ENCODE results near the gene TSACC. TPM values are rescaled to one million over a fixed set of nuclear protein-coding genes. Genes with fewer than 3 reads are reported as not detected.

The TSACC gene
- polyA plus RNA-seq, 3 donors = 0.67 TPM; not detected in 2

DNA sequence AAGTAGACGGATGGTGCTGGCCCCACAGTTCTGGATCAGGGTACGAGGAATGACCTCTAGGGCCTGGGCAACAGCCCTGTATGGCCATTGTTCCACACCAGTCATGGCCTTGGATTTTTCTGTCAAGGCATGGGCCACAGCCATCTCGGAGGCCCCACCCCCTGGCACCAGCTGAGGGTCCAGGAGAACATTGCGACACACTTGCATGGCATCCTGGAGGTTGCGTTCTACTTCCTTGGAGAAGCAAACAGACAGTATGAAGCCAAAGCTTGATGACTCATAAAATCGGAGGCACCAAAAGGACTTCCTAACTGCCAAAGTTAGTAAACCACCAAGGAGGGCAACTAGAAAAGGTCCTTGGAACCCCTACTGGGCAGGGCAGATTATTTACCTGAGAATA is 27.4 kb upstream of the TSACC start:
- Mint-ChIP-seq H3K4me1 (peaks cover 13% of the 10 kb centered on the region), H3K9me3 (peaks cover 0 to 5% (median 0%) of the 10 kb centered on the region in 7 donors), H3K36me3 (peaks cover 79 to 99% of the 10 kb centered on the region in 2 donors), H3K4me3 (no peak overlapping the region), H3K27me3 (ENCODE audit: low read depth in 3 of 3) (peaks cover 0 to 1% (median 0%) of the 10 kb centered on the region in 3 donors), H3K27ac (peak overlapping the region in 3 of 7 donors; percentile 2 to 46 (median 24))
- Histone ChIP-seq H3K4me1 (ENCODE audit: control insufficient read depth in 1 of 2, insufficient read depth in 2 of 2, low read length in 2 of 2) (peaks cover 10% of the 10 kb centered on the region in 2 donors), H3K79me2 (ENCODE audit: insufficient read depth, low read length) (no peaks in the 10 kb centered on the region), H3K4me3 (replicated peaks in 1 of 3; ENCODE audit: low read depth in 2 of 3, low read length in 3 of 3) (no peak overlapping the region), H3K4me2 (replicated peaks; ENCODE audit: extremely low read depth, low read length, poor library complexity, severe bottlenecking) (no peak overlapping the region), H3K36me3 (replicated peaks in 1 of 2; ENCODE audit: control insufficient read depth in 1 of 2, insufficient read depth in 2 of 2, low read length in 2 of 2) (peaks cover 74 to 95% of the 10 kb centered on the region in 2 donors), H2AFZ (ENCODE audit: insufficient read depth, low read depth, low read length, poor library complexity, severe bottlenecking) (no peak overlapping the region), H3K27me3 (ENCODE audit: control insufficient read depth in 2 of 2, insufficient read depth in 2 of 2, low read length in 2 of 2) (no peaks in the 10 kb centered on the region), H4K20me1 (ENCODE audit: insufficient read depth, low read length) (no peaks in the 10 kb centered on the region), H3K9me3 (replicated peaks in 1 of 2; ENCODE audit: control insufficient read depth in 1 of 2, insufficient read depth in 1 of 2, low read length in 2 of 2) (no peaks in the 10 kb centered on the region), H3K9ac (ENCODE audit: insufficient read depth, low read length, poor library complexity, severe bottlenecking) (no peak overlapping the region), H3K27ac (ENCODE audit: low read depth in 1 of 2, low read length in 2 of 2) (peak overlapping the region in 1 of 2 donors; percentile 40)
- intact Hi-C loops (cut with micrococcal nuclease) = loop anchor here in 1 of 2 donors (10.0 kb wide), 1 partner anchor 236 kb away; no protein-coding TSS in a partner anchor
- 35% methylated on average over 5 of the region's 6 CpGs for WGBS (ENCODE audit: insufficient coverage)
- no peak for TF ChIP-seq CTCF (IDR thresholded peaks at IDR 0.05)
- peak in 1 of 3 donors; percentile 27 for DNase-seq

DNA sequence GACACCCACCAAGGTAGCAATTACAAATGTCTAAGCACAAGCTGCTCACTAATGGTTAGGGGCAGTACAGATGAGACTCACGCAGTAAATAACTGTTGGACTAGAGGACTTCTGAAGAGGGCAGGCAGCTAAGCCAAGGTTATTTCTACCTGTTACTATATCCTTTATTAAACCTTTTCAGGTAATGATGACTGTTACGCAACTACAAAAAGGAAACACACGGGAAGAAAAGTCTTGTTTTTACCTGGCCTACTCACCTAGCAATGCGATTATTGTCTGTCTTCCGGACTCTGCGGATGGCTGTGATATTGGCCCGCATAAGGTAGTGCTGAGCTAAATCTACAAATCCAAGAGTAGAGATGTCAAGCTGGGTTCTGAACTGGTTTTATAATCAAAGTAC is 21.4 kb upstream of the TSACC start:
- Histone ChIP-seq H2AFZ (ENCODE audit: insufficient read depth, low read depth, low read length, poor library complexity, severe bottlenecking) (no peak overlapping the region), H3K36me3 (replicated peaks in 1 of 2; ENCODE audit: control insufficient read depth in 1 of 2, insufficient read depth in 2 of 2, low read length in 2 of 2) (peaks cover 84 to 100% of the 10 kb centered on the region in 2 donors), H3K27me3 (ENCODE audit: control insufficient read depth in 2 of 2, insufficient read depth in 2 of 2, low read length in 2 of 2) (no peaks in the 10 kb centered on the region), H3K9ac (ENCODE audit: insufficient read depth, low read length, poor library complexity, severe bottlenecking) (no peak overlapping the region), H4K20me1 (ENCODE audit: insufficient read depth, low read length) (peaks cover 12% of the 10 kb centered on the region), H3K27ac (ENCODE audit: low read depth in 1 of 2, low read length in 2 of 2) (no peak overlapping the region), H3K9me3 (replicated peaks in 1 of 2; ENCODE audit: control insufficient read depth in 1 of 2, insufficient read depth in 1 of 2, low read length in 2 of 2) (no peaks in the 10 kb centered on the region), H3K79me2 (ENCODE audit: insufficient read depth, low read length) (no peaks in the 10 kb centered on the region), H3K4me2 (replicated peaks; ENCODE audit: extremely low read depth, low read length, poor library complexity, severe bottlenecking) (no peak overlapping the region), H3K4me1 (ENCODE audit: control insufficient read depth in 1 of 2, insufficient read depth in 2 of 2, low read length in 2 of 2) (no peaks in the 10 kb centered on the region), H3K4me3 (replicated peaks in 1 of 3; ENCODE audit: low read depth in 2 of 3, low read length in 3 of 3) (no peak overlapping the region)
- no peak for TF ChIP-seq CTCF (IDR thresholded peaks at IDR 0.05)
- intact Hi-C loops (cut with micrococcal nuclease) = loop anchor here in 1 of 2 donors (5.0 to 10.0 kb wide), 2 partner anchors 170 to 242 kb away; no protein-coding TSS in a partner anchor
- Mint-ChIP-seq H3K36me3 (peaks cover 80 to 94% of the 10 kb centered on the region in 2 donors), H3K27ac (no peak overlapping the region), H3K4me3 (no peak overlapping the region), H3K9me3 (peaks cover 0 to 5% (median 0%) of the 10 kb centered on the region in 7 donors), H3K27me3 (ENCODE audit: low read depth in 3 of 3) (peaks cover 0 to 1% (median 0%) of the 10 kb centered on the region in 3 donors), H3K4me1 (peaks cover 5% of the 10 kb centered on the region)
- WGBS (ENCODE audit: insufficient coverage) = 90% methylated on average over 4 of the region's 7 CpGs
- DNase-seq = no peak

Measured in CD14-positive monocyte (primary cell).